ENCODE measurements around the gene CDK2AP2. TPM values are rescaled to one million over a fixed set of nuclear protein-coding genes. Genes with fewer than 3 reads are reported as not detected.

Gene CDK2AP2
- total and polyA plus RNA-seq, 8 donors: 27.1 to 65.6 (median 38.2) TPM

- Histone ChIP-seq H3K4me1 (peaks cover 0 to 12% (median 8%) of the 10 kb centered on the region in 3 donors), H3K27me3 (no peaks in the 10 kb centered on the region), H3K9me3 (peaks cover 0 to 5% (median 0%) of the 10 kb centered on the region in 4 donors), H3K36me3 (no peaks in the 10 kb centered on the region), H3K27ac (peak overlapping the region in 1 of 4 donors; percentile 42), H3K4me3 (no peak overlapping the region)
- DNase-seq (no peak), FAIRE-seq (no peak), ATAC-seq (no peak)
- intact Hi-C loops (cut with DNase I): no loop called here
- TF ChIP-seq CTCF (IDR thresholded peaks at IDR 0.05): no peak
- 22 to 34% methylated on average over 4 of the region's 4 CpGs for WGBS, 2 donors
These were observed 26.2 kb upstream of the CDK2AP2 start for GRCh38 chr11:67534070-67534679.

- FAIRE-seq (no peak), DNase-seq (no peak), ATAC-seq (peak; percentile 39 to 84 (median 56))
- Histone ChIP-seq H3K4me1 (peaks cover 0 to 12% (median 8%) of the 10 kb centered on the region in 3 donors), H3K27me3 (no peaks in the 10 kb centered on the region), H3K9me3 (peaks cover 0 to 5% (median 0%) of the 10 kb centered on the region in 4 donors), H3K27ac (peak overlapping the region; percentile 10 to 64 (median 30)), H3K4me3 (no peak overlapping the region), H3K36me3 (no peaks in the 10 kb centered on the region)
- 29 to 35% methylated on average over 2 of the region's 2 CpGs for WGBS, 2 donors
- no peak for TF ChIP-seq CTCF (IDR thresholded peaks at IDR 0.05)
- intact Hi-C loops (cut with DNase I): no loop called here
These were observed 24.9 kb upstream of the CDK2AP2 start for GRCh38 chr11:67532889-67533288.

GRCh38 chr11:67530282-67530592, 22.3 kb upstream of the CDK2AP2 start:
- no peak for DNase-seq
- Histone ChIP-seq H3K4me3 (no peak overlapping the region), H3K36me3 (no peaks in the 10 kb centered on the region), H3K9me3 (peaks cover 0 to 5% (median 0%) of the 10 kb centered on the region in 4 donors), H3K27ac (no peak overlapping the region), H3K27me3 (no peaks in the 10 kb centered on the region), H3K4me1 (peaks cover 4 to 11% (median 5%) of the 10 kb centered on the region in 3 donors)
- no peak for ATAC-seq
- no peak for TF ChIP-seq CTCF (IDR thresholded peaks at IDR 0.05)
- WGBS, 2 donors: 92 to 97% methylated on average over 5 of the region's 5 CpGs
- FAIRE-seq: no peak
- intact Hi-C loops (cut with DNase I): no loop called here

GRCh38 chr11:67528376-67528775, 20.4 kb upstream of the CDK2AP2 start:
- Histone ChIP-seq H3K27me3 (no peaks in the 10 kb centered on the region), H3K4me3 (no peak overlapping the region), H3K27ac (no peak overlapping the region), H3K36me3 (no peaks in the 10 kb centered on the region), H3K9me3 (no peaks in the 10 kb centered on the region), H3K4me1 (peaks cover 1 to 9% (median 5%) of the 10 kb centered on the region in 3 donors)
- no peak for ATAC-seq
- FAIRE-seq: no peak
- intact Hi-C loops (cut with DNase I): no loop called here
- TF ChIP-seq CTCF (IDR thresholded peaks at IDR 0.05): no peak
- 93 to 97% methylated on average over 4 of the region's 4 CpGs for WGBS, 2 donors
- no peak for DNase-seq

- DNase-seq (no peak), ATAC-seq (peak; percentile 26 to 67 (median 46)), FAIRE-seq (no peak)
- Histone ChIP-seq H3K27ac (no peak overlapping the region), H3K9me3 (no peaks in the 10 kb centered on the region), H3K4me3 (no peak overlapping the region), H3K36me3 (no peaks in the 10 kb centered on the region), H3K27me3 (no peaks in the 10 kb centered on the region), H3K4me1 (peaks cover 0 to 5% (median 3%) of the 10 kb centered on the region in 3 donors)
- TF ChIP-seq CTCF (IDR thresholded peaks at IDR 0.05): no peak
- 61 to 70% methylated on average over 5 of the region's 5 CpGs for WGBS, 2 donors
- intact Hi-C loops (cut with DNase I): no loop called here
These were observed 17.5 kb upstream of the CDK2AP2 start for GRCh38 chr11:67525275-67525976.

Measured in pancreas (tissue), 10 donors.